ENCODE data around the gene CHD5.

CHD5 gene

GRCh38 chr1:6151291-6151822 lies 28.8 kb downstream of the CHD5 start:
- no peak for DNase-seq

GRCh38 chr1:6150006-6150938 lies 29.8 kb downstream of the CHD5 start:
- DNase-seq = no peak

- no peak for DNase-seq
Measured at GRCh38 chr1:6149597-6149996, 30.5 kb downstream of the CHD5 start.

GRCh38 chr1:6148497-6149241 lies 31.5 kb downstream of the CHD5 start:
- peak; percentile 73 for DNase-seq

GRCh38 chr1:6145864-6146410 lies 34.2 kb downstream of the CHD5 start:
- no peak for DNase-seq

GRCh38 chr1:6145396-6145750 lies 34.7 kb downstream of the CHD5 start:
- no peak for DNase-seq

- no peak for DNase-seq
Measured at GRCh38 chr1:6144647-6145395, 35.3 kb downstream of the CHD5 start.

- no peak for DNase-seq
Measured at GRCh38 chr1:6144175-6144574, 35.9 kb downstream of the CHD5 start.

GRCh38 chr1:6143395-6143794 lies 36.7 kb downstream of the CHD5 start:
- DNase-seq = no peak

GRCh38 chr1:6142734-6143133 lies 37.4 kb downstream of the CHD5 start:
- DNase-seq = no peak

- DNase-seq = no peak
Measured at GRCh38 chr1:6142036-6142621, 38.0 kb downstream of the CHD5 start.

- no peak for DNase-seq
Measured at GRCh38 chr1:6141592-6141991, 38.5 kb downstream of the CHD5 start.

- no peak for DNase-seq
Measured at GRCh38 chr1:6140413-6140812, 39.7 kb downstream of the CHD5 start.

GRCh38 chr1:6137758-6138157 lies 42.4 kb downstream of the CHD5 start:
- no peak for DNase-seq

- no peak for DNase-seq
Measured at GRCh38 chr1:6136516-6137220, 43.5 kb downstream of the CHD5 start.

GRCh38 chr1:6134741-6135510 lies 45.2 kb downstream of the CHD5 start:
- DNase-seq = no peak

- DNase-seq = no peak
Measured at GRCh38 chr1:6134206-6134605, 45.9 kb downstream of the CHD5 start.

GRCh38 chr1:6133146-6133895 lies 46.8 kb downstream of the CHD5 start:
- DNase-seq = no peak

- DNase-seq = no peak
Measured at GRCh38 chr1:6131561-6131960, 48.6 kb downstream of the CHD5 start.

- DNase-seq = no peak
Measured at GRCh38 chr1:6130596-6130995, 49.5 kb downstream of the CHD5 start.
